ENCODE data around the gene RFESD. TPM values are rescaled to one million over a fixed set of nuclear protein-coding genes. Genes with fewer than 3 reads are reported as not detected.

RFESD gene
- total and polyA plus RNA-seq, 2 of the 13 experiments (the other 11 are each of a cell fraction or from before 2014, with no cell fraction given): 1.1 to 2.2 TPM

DNA sequence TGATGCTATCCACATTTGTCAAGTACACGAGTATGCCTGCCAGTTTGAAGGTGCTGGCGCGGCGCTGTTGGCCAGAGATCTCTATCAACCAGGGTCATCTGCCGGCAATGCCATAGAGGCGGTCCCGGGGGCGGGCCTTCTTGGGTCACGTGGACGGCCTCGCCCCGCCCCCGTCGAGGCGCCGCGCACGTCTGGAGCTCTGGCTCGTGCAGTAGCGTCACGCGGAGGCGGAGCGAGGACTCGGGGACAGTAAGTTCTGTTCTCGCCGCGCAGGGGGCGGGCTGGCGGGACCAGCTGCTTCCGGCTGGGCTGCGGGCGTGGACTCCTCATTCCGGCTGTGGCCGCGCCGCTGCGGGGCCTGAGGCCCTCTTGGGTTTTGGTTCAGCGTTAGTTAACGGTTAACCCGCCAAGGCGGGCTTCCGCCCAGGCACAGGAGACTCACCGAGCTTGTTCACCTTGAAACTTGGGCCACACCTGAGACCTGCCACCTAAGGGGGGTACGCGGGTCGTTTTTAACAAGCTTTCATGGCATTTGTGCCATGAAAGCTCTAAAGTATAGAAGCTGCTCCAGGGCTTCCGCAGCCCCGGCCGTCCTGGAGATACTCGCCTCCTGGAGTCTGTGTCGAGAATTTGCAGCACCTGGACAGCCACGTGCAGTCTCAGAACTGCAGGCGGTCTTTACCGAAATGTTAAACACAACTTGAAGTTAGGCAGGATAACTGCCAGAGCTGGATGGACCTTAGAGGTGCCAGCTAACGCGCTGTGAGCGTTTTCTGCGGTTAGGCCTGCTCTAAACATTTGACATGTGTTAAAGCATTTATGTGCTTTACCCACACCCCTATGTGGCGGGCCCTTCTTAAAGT is at the start of gene RFESD (continued):
- TF ChIP-seq, protein P1, sequence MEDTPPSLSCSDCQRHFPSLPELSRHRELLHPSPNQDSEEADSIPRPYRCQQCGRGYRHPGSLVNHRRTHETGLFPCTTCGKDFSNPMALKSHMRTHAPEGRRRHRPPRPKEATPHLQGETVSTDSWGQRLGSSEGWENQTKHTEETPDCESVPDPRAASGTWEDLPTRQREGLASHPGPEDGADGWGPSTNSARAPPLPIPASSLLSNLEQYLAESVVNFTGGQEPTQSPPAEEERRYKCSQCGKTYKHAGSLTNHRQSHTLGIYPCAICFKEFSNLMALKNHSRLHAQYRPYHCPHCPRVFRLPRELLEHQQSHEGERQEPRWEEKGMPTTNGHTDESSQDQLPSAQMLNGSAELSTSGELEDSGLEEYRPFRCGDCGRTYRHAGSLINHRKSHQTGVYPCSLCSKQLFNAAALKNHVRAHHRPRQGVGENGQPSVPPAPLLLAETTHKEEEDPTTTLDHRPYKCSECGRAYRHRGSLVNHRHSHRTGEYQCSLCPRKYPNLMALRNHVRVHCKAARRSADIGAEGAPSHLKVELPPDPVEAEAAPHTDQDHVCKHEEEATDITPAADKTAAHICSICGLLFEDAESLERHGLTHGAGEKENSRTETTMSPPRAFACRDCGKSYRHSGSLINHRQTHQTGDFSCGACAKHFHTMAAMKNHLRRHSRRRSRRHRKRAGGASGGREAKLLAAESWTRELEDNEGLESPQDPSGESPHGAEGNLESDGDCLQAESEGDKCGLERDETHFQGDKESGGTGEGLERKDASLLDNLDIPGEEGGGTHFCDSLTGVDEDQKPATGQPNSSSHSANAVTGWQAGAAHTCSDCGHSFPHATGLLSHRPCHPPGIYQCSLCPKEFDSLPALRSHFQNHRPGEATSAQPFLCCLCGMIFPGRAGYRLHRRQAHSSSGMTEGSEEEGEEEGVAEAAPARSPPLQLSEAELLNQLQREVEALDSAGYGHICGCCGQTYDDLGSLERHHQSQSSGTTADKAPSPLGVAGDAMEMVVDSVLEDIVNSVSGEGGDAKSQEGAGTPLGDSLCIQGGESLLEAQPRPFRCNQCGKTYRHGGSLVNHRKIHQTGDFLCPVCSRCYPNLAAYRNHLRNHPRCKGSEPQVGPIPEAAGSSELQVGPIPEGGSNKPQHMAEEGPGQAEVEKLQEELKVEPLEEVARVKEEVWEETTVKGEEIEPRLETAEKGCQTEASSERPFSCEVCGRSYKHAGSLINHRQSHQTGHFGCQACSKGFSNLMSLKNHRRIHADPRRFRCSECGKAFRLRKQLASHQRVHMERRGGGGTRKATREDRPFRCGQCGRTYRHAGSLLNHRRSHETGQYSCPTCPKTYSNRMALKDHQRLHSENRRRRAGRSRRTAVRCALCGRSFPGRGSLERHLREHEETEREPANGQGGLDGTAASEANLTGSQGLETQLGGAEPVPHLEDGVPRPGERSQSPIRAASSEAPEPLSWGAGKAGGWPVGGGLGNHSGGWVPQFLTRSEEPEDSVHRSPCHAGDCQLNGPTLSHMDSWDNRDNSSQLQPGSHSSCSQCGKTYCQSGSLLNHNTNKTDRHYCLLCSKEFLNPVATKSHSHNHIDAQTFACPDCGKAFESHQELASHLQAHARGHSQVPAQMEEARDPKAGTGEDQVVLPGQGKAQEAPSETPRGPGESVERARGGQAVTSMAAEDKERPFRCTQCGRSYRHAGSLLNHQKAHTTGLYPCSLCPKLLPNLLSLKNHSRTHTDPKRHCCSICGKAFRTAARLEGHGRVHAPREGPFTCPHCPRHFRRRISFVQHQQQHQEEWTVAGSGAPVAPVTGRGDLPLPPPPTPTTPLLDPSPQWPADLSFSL (CRISPR knock-in tag; IDR thresholded peaks at IDR 0.05): 0 out of 2 replicates have a peak, but pooled peaks have one; percentile 34
- TF ChIP-seq ZNF33B (CRISPR knock-in tag; IDR thresholded peaks at IDR 0.05) (no peak; the same call in 1 of the 2 replicates), ZNF121 (CRISPR knock-in tag; IDR thresholded peaks at IDR 0.05) (peak; percentile 52; the same call in 1 of the 2 replicates), GMEB2 (CRISPR knock-in tag; IDR thresholded peaks at IDR 0.05; ENCODE audit: low read depth) (0 out of 2 replicates have a peak, but pooled peaks have one; percentile 48), ZNF543 (CRISPR knock-in tag; IDR thresholded peaks at IDR 0.05) (no peak), HDAC2 (CRISPR knock-in tag; IDR thresholded peaks at IDR 0.05) (peak; percentile 59; the same call in 1 of the 2 replicates), SP4 (CRISPR knock-in tag; IDR thresholded peaks at IDR 0.05) (peak; percentile 87), ZNF496 (CRISPR knock-in tag; IDR thresholded peaks at IDR 0.05; ENCODE audit: insufficient replicate concordance) (no peak), SMAD3 (CRISPR knock-in tag; IDR thresholded peaks at IDR 0.05) (peak; percentile 25; the same call in 1 of the 2 replicates), ARNT2 (CRISPR knock-in tag; IDR thresholded peaks at IDR 0.05; ENCODE audit: low read depth) (peak; percentile 40; the same call in 1 of the 2 replicates), ATRX (CRISPR knock-in tag; IDR thresholded peaks at IDR 0.05; ENCODE audit: borderline replicate concordance) (no peak), KDM4B (CRISPR knock-in tag; IDR thresholded peaks at IDR 0.05) (peak; percentile 75; the same call in 1 of the 2 replicates), NRL (CRISPR knock-in tag; IDR thresholded peaks at IDR 0.05; ENCODE audit: borderline replicate concordance) (peak; percentile 52; the same call in 1 of the 2 replicates), PCBP2 (optimal IDR thresholded peaks at IDR 0.05; ENCODE audit: low read depth, low read length, poor library complexity, severe bottlenecking) (no peak)
- TF ChIP-seq, protein P2, sequence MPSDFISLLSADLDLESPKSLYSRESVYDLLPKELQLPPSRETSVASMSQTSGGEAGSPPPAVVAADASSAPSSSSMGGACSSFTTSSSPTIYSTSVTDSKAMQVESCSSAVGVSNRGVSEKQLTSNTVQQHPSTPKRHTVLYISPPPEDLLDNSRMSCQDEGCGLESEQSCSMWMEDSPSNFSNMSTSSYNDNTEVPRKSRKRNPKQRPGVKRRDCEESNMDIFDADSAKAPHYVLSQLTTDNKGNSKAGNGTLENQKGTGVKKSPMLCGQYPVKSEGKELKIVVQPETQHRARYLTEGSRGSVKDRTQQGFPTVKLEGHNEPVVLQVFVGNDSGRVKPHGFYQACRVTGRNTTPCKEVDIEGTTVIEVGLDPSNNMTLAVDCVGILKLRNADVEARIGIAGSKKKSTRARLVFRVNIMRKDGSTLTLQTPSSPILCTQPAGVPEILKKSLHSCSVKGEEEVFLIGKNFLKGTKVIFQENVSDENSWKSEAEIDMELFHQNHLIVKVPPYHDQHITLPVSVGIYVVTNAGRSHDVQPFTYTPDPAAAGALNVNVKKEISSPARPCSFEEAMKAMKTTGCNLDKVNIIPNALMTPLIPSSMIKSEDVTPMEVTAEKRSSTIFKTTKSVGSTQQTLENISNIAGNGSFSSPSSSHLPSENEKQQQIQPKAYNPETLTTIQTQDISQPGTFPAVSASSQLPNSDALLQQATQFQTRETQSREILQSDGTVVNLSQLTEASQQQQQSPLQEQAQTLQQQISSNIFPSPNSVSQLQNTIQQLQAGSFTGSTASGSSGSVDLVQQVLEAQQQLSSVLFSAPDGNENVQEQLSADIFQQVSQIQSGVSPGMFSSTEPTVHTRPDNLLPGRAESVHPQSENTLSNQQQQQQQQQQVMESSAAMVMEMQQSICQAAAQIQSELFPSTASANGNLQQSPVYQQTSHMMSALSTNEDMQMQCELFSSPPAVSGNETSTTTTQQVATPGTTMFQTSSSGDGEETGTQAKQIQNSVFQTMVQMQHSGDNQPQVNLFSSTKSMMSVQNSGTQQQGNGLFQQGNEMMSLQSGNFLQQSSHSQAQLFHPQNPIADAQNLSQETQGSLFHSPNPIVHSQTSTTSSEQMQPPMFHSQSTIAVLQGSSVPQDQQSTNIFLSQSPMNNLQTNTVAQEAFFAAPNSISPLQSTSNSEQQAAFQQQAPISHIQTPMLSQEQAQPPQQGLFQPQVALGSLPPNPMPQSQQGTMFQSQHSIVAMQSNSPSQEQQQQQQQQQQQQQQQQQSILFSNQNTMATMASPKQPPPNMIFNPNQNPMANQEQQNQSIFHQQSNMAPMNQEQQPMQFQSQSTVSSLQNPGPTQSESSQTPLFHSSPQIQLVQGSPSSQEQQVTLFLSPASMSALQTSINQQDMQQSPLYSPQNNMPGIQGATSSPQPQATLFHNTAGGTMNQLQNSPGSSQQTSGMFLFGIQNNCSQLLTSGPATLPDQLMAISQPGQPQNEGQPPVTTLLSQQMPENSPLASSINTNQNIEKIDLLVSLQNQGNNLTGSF (CRISPR knock-in tag; IDR thresholded peaks at IDR 0.05): no peak
